Sigmoid colon (tissue), 7 donors: ENCODE results near the gene SLC25A41. TPM values are rescaled to one million over a fixed set of nuclear protein-coding genes. Genes with fewer than 3 reads are reported as not detected.

Experiments
- DNase-seq: peaks from one replicate; pipeline ENCODE4 v3.0.0-alpha.2; 2019
- H3K27ac ChIP-seq, 4 donors: fragments of 200-600 bp; sonication (generic); one replicate each; pipeline ENCODE4 v1.5.1; 2016 to 2019; ENCODE audit warnings: mild to moderate bottlenecking in 1 of 4
- H3K27me3 ChIP-seq, 3 donors: fragments of 200-600 bp; sonication (generic); one replicate each; pipeline ENCODE4 v1.5.1; 2019; ENCODE audit warnings: mild to moderate bottlenecking in 1 of 3
- H3K36me3 ChIP-seq, 4 donors: fragments of 200-600 bp; sonication (generic); one replicate each; pipeline ENCODE4 v1.5.1; 2016 to 2019
- H3K4me1 ChIP-seq, 4 donors: fragments of 200-600 bp; sonication (generic); one replicate each; pipeline ENCODE4 v1.5.1; 2017 to 2019
- H3K4me3 ChIP-seq, 4 donors: fragments of 200-600 bp; sonication (generic); one replicate each; pipeline ENCODE4 v1.5.1; 2017 to 2019; ENCODE audit warnings: mild to moderate bottlenecking in 2 of 4, moderate library complexity in 1 of 4
- H3K9me3 ChIP-seq, 4 donors: fragments of 200-600 bp in 3 of 4; sonication (generic) in 3 of 4; one replicate each; pipeline versions ENCODE4 v1.5.1 to v1.6.1; 2013 to 2019
- EP300 ChIP-seq, 4 donors: sonication (generic); formaldehyde crosslinking; IDR thresholded peaks; one replicate each; pipeline ENCODE4 v1.6.1; 2017; ENCODE audit warnings: antibody characterized with exemption in 4 of 4
- POLR2A ChIP-seq, 2 donors: fragments of 450-650 bp; IDR thresholded peaks; one replicate each; pipeline ENCODE4 v1.6.1; 2016; ENCODE audit warnings: antibody characterized with exemption in 2 of 2, mild to moderate bottlenecking in 2 of 2, moderate library complexity in 2 of 2
- POLR2AphosphoS5 ChIP-seq, 4 donors: sonication (generic); formaldehyde crosslinking; IDR thresholded peaks; one replicate each; pipeline ENCODE4 v1.6.1; 2017; ENCODE audit warnings: antibody characterized with exemption in 4 of 4
- WGBS, 2 donors: extraction: QIAGEN DNeasy Blood & Tissue Kit; methylation state at CpG; one replicate each; pipeline ENCODE4 v1.1.7; 2013; 5-methylcytosine and 5-hydroxymethylcytosine counted together
- intact Hi-C: fragments of 100-400 bp; cut with DNase I; formaldehyde crosslinking; loops from one replicate; pipeline ENCODE4 v1.15.1; 2023
- polyA plus RNA-seq, 3 donors: library from polyadenylated mRNA; stranded (reverse); fragments of 200-250 nt; gene quantifications; one replicate each; pipeline ENCODE4 v1.2.3, GENCODE V29; 2013
- total RNA-seq, 4 donors: library from RNA; depleted of rRNA; stranded (reverse); fragments of >200 nt; gene quantifications; one replicate each; pipeline ENCODE4 v1.1.0, GENCODE V29; 2016
- TF ChIP-seq, protein P1 (sequence below), 4 experiments: fragments of 450-650 bp in 3 of 4; fragments of 200-600 bp in 1 of 4; IDR thresholded peaks; one replicate each; pipeline ENCODE4 v1.5.1; 2016 to 2019; ENCODE audit warnings: antibody characterized with exemption in 4 of 4, mild to moderate bottlenecking in 3 of 4, moderate library complexity in 2 of 4
- donor health status: healthy with polysubstance abuse.
- donor health status: Bipolar disorder and iron deficiency.
- donor health status: healthy.

SLC25A41 gene
- 1 to 10 TPM in 2 of 4 donors, not detected in 2; 1.1 to 1.4 TPM for total RNA-seq
- 1 to 10 TPM in 2 of 3 donors, under 1 TPM in 1; 0.60 to 1.2 (median 1.1) TPM for polyA plus RNA-seq

DNA sequence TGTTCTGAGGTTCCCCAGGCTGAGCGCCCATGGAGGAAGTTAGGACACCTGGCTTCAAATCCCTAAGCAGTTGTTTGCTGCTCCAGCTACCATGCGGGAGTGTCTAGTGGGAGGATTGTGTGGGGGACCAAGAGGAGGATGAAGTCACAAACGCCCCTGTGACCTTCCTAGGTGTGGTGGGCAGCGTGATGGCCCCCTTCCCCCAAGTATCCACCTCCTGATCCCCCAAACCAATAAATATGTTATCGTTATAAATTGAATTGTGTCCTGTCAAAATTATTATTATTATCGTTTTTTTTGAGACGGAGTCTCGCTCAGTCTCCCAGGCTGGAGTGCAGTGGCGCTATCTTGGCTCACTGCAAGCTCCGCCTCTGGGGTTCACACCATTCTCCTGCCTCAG, at the start of gene SLC25A41:
TSS of gene SLC25A41 (minus strand) at position 101 of the 400 bp plus-strand sequence. CDS start at position 31, 70 bp downstream.
- no peak within 1 kb of the TSS for H3K4me3 ChIP-seq
- peaks cover 0 to 3% (median 0%) of the 10 kb centered on the region in 4 donors for H3K36me3 ChIP-seq
- no peak for TF ChIP-seq POLR2A (IDR thresholded peaks at IDR 0.05)
- WGBS, 2 donors = 90 to 91% methylated on average over 10 of the region's 10 CpGs
- no peaks in the 10 kb centered on the region for H3K4me1 ChIP-seq
- H3K27me3 ChIP-seq = no peaks in the 10 kb centered on the region
- DNase-seq = no peak
- intact Hi-C loops = no loop called here
- H3K9me3 ChIP-seq = no peaks in the 10 kb centered on the region
- H3K27ac ChIP-seq = no peak within 1 kb of the TSS

DNA sequence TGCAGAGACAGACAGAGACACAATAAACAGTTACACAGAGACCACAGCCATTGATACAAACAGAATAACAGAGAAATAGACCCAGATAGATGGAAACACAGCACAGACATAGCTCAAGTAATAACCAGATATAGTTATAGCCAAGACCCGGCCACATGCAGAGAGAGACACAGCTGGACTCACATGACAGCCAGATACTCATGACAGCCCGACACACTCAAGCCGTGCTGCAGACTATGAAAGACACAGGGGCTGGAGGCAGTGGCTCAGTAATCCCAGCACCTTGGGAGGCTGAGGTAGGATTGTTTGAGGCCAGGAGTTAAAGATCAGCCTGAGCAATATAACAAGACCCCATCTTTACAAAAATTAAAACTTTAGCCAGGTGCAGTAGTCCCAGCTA, 49.7 kb upstream of the SLC25A41 start:
- DNase-seq = no peak
- WGBS, 2 donors = 61 to 74% methylated on average over 3 of the region's 3 CpGs
- Histone ChIP-seq H3K27ac (no peak overlapping the region), H3K4me3 (no peak overlapping the region), H3K36me3 (no peaks in the 10 kb centered on the region), H3K4me1 (no peaks in the 10 kb centered on the region), H3K9me3 (no peaks in the 10 kb centered on the region), H3K27me3 (peaks cover 0 to 19% (median 8%) of the 10 kb centered on the region in 3 donors)
- intact Hi-C loops = no loop called here
- TF ChIP-seq EP300 (IDR thresholded peaks at IDR 0.05) (no peak), POLR2AphosphoS5 (IDR thresholded peaks at IDR 0.05) (no peak), POLR2A (IDR thresholded peaks at IDR 0.05) (no peak)
- TF ChIP-seq, protein P1, sequence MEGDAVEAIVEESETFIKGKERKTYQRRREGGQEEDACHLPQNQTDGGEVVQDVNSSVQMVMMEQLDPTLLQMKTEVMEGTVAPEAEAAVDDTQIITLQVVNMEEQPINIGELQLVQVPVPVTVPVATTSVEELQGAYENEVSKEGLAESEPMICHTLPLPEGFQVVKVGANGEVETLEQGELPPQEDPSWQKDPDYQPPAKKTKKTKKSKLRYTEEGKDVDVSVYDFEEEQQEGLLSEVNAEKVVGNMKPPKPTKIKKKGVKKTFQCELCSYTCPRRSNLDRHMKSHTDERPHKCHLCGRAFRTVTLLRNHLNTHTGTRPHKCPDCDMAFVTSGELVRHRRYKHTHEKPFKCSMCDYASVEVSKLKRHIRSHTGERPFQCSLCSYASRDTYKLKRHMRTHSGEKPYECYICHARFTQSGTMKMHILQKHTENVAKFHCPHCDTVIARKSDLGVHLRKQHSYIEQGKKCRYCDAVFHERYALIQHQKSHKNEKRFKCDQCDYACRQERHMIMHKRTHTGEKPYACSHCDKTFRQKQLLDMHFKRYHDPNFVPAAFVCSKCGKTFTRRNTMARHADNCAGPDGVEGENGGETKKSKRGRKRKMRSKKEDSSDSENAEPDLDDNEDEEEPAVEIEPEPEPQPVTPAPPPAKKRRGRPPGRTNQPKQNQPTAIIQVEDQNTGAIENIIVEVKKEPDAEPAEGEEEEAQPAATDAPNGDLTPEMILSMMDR (IDR thresholded peaks at IDR 0.05) = no peak

DNA sequence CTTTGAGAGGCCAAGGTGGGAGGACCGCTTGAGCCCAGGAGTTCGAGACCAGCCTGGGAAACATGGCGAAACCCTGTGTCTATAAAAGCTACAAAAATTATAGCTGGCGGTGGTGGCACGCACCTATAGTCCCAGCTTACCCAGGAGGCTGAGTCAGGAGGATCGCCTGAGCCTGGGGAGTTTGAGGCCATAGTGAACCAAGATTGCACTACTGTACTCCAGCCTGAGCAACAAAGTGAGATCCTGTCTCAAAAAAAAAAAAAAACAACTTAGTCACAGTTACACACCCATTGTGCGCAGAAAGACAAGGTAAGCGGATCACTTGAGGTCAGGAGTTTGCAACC, 48.8 kb upstream of the SLC25A41 start:
- intact Hi-C loops = no loop called here
- Histone ChIP-seq H3K27me3 (peaks cover 0 to 28% (median 16%) of the 10 kb centered on the region in 3 donors), H3K27ac (no peak overlapping the region), H3K9me3 (no peaks in the 10 kb centered on the region), H3K4me3 (no peak overlapping the region), H3K36me3 (no peaks in the 10 kb centered on the region), H3K4me1 (no peaks in the 10 kb centered on the region)
- DNase-seq = no peak
- 92 to 93% methylated on average over 8 of the region's 8 CpGs for WGBS, 2 donors
- TF ChIP-seq POLR2A (IDR thresholded peaks at IDR 0.05) (no peak), EP300 (IDR thresholded peaks at IDR 0.05) (no peak), POLR2AphosphoS5 (IDR thresholded peaks at IDR 0.05) (no peak)
- TF ChIP-seq, protein P1 (IDR thresholded peaks at IDR 0.05) = no peak

DNA sequence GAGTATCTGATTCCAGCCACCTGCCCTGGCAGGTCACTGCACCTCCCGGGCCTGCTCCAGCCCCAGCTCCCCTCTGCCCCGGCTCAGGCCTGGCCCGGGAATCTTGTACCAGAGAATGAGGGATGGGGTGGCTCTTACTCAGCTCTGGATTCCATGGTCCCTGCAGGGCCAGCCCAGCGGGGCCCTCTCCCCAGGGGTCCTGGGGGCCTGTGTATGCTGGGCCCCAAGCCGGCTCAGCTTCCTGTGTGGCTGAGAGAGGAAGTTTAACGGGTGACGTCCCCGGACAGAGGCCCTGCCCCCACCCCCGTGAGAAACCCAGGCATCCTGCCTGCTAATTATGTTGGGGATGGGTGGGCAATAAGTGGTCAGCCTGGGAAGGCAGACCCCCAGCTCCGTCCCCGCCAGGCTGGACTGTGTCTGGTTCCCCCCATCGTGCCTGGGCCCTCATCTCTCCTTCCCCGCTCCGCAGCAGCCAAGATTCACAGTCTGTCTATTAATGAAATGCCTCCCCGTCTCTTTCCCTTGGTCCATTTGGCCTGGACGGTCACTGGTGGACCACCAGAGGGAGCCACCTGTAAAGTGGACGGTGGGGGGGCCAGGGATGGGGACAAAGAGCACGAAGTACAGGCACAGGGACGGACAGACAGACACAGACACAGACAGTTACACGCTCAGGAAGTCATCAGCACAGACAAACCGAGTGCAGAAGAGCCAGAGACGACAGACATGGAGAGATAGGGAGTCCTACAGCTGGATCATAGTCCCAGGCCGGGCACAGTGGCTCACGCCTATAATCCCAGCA, 48.2 kb upstream of the SLC25A41 start, which contains the start of gene DENND1C:
TSS of gene DENND1C (minus strand) at position 247 of the 802 bp plus-strand sequence. CDS start at position 155, 92 bp downstream.
- WGBS, 2 donors = 29 to 47% methylated on average over 24 of the region's 24 CpGs
- Histone ChIP-seq H3K27me3 (peaks cover 5 to 34% (median 22%) of the 10 kb centered on the region in 3 donors), H3K27ac (no peak within 1 kb of the TSS), H3K4me1 (peaks cover 0 to 5% (median 4%) of the 10 kb centered on the region in 4 donors), H3K9me3 (no peaks in the 10 kb centered on the region), H3K4me3 (peak within 1 kb of the TSS in 1 of 4 donors; percentile 29), H3K36me3 (no peaks in the 10 kb centered on the region)
- intact Hi-C loops = no loop called here
- no peak for TF ChIP-seq POLR2AphosphoS5 (IDR thresholded peaks at IDR 0.05)
- TF ChIP-seq, protein P1 (IDR thresholded peaks at IDR 0.05) = peak in 2 of 4 experiments; percentile 10 to 28
- no peak for DNase-seq

DNA sequence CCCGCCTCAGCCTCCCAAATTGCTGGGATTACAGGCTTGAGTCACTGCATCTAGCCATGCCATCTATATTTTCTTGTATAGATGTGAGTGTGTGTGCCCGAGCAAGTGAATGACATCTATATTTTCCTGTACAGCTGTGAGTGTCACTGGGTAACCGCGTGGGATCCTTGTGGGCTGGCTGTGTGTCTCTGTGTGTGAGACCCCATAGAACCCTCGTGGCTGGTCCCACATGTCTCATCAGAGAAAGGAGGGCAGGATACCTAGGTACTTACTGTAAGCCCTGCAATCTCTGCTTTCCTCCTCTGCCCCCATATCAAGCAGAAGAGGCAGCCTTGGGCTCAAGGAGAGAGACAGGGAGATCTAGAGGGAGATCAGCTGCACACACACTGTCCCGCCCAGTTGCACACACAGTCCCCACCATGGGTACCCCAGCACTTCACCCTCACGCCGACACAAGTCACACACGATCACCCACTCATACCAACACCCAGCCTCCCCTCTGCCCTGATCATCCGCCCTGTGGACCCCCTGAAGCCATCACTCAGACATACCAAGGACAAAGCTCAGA, 47.4 kb upstream of the SLC25A41 start:
- H3K4me1 ChIP-seq = peaks cover 0 to 13% (median 9%) of the 10 kb centered on the region in 4 donors
- WGBS, 2 donors = 50 to 69% methylated on average over 10 of the region's 10 CpGs
- H3K27ac ChIP-seq = no peak overlapping the region
- no peaks in the 10 kb centered on the region for H3K36me3 ChIP-seq
- H3K4me3 ChIP-seq = peak overlapping the region in 1 of 4 donors; percentile 29
- intact Hi-C loops = no loop called here
- no peaks in the 10 kb centered on the region for H3K9me3 ChIP-seq
- no peak for TF ChIP-seq POLR2A (IDR thresholded peaks at IDR 0.05)
- no peak for TF ChIP-seq EP300 (IDR thresholded peaks at IDR 0.05)
- no peak for TF ChIP-seq POLR2AphosphoS5 (IDR thresholded peaks at IDR 0.05)
- TF ChIP-seq, protein P1 (IDR thresholded peaks at IDR 0.05) = no peak
- no peak for DNase-seq
- H3K27me3 ChIP-seq = peaks cover 13 to 42% (median 30%) of the 10 kb centered on the region in 3 donors
